Endothelial cell of umbilical vein (primary cell): ENCODE measurements around the gene SF3B4. TPM values are rescaled to one million over a fixed set of nuclear protein-coding genes. Genes with fewer than 3 reads are reported as not detected.

Experiments
- BruUV-seq: library from RNA; stranded (reverse); fragments of 400-500 nt; replicated peaks from 2 replicates; lab custom pipeline; 2021; lab: Mats Ljungman, UMichigan
- CTCF ChIA-PET: fragments of 300-600, 350-600 bp; sonication (Branson Sonifier 250); formaldehyde crosslinking; loops from one replicate; lab custom pipeline; 2021; ENCODE audit warnings: antibody characterized with exemption, inconsistent platforms; lab: Charles Lee
- POLR2A ChIA-PET: fragments of 300-600, 350-600 bp; sonication (Branson Sonifier 250); formaldehyde crosslinking; loops from one replicate; lab custom pipeline; 2021; ENCODE audit warnings: antibody characterized with exemption, inconsistent platforms; lab: Charles Lee
- DNase-seq: peaks from one replicate; pipeline ENCODE4 v3.0.0-alpha.2; 2011; ENCODE audit warnings: low read depth, low spot score
- FAIRE-seq: peaks from 2 replicates; lab custom pipeline; 2011; peaks lifted over from hg19 to GRCh38; lab: Jason Lieb, UNC
- H2AFZ ChIP-seq: 2 replicates; pipeline ENCODE4 v1.6.0; 2012; ENCODE audit warnings: low read depth, low read length, control low read depth, inconsistent platforms
- H3K27ac ChIP-seq: 2 replicates; pipeline ENCODE4 v1.5.1; 2011; ENCODE audit warnings: low read depth, mild to moderate bottlenecking, control low read depth, low read length, moderate library complexity; ENCODE audit not compliant: insufficient read depth
- H3K27me3 ChIP-seq, 2 experiments: 2 replicates each; pipeline versions ENCODE4 v1.6.0 to v1.6.1; 2011; ENCODE audit warnings: low read length in 2 of 2, mixed read lengths in 1 of 2; ENCODE audit not compliant: control insufficient read depth in 2 of 2, insufficient read depth in 2 of 2
- H3K36me3 ChIP-seq, 2 experiments: 2 replicates in 1 of 2; 3 replicates in 1 of 2; pipeline ENCODE4 v1.5.1; 2011; ENCODE audit warnings: low read length in 2 of 2, mild to moderate bottlenecking in 1 of 2, moderate library complexity in 1 of 2; ENCODE audit not compliant: control insufficient read depth in 2 of 2, insufficient read depth in 2 of 2; ENCODE audit errors: extremely low read depth in 1 of 2
- H3K4me1 ChIP-seq: 3 replicates; pipeline ENCODE4 v1.5.1; 2011; ENCODE audit warnings: mild to moderate bottlenecking, low read length; ENCODE audit not compliant: control insufficient read depth, insufficient read depth; ENCODE audit errors: extremely low read depth
- H3K4me2 ChIP-seq: 2 replicates; pipeline ENCODE4 v1.6.1; 2011; ENCODE audit warnings: low read length, control low read depth, mixed read lengths; ENCODE audit not compliant: insufficient read depth
- H3K4me3 ChIP-seq, 3 experiments: fragments of 200-600 bp in 1 of 3; sonication (generic), shearing (Covaris generic) in 1 of 3; replicated peaks in 1 of 3; 2 replicates each; pipeline ENCODE4 v1.5.1; 2011 to 2016; ENCODE audit warnings: control low read depth in 3 of 3, low read length in 3 of 3, mild to moderate bottlenecking in 2 of 3, inconsistent platforms in 1 of 3, low read depth in 1 of 3, moderate library complexity in 1 of 3; ENCODE audit not compliant: insufficient read depth in 1 of 3
- H3K79me2 ChIP-seq: 2 replicates; pipeline ENCODE4 v1.6.0; 2012; ENCODE audit warnings: low read length, inconsistent platforms; ENCODE audit not compliant: control insufficient read depth, insufficient read depth
- H3K9ac ChIP-seq: replicated peaks from 2 replicates; pipeline ENCODE3; 2011; ENCODE audit warnings: low read length, control low read depth; ENCODE audit not compliant: insufficient read depth; ENCODE audit errors: extremely low read depth
- H3K9me1 ChIP-seq: replicated peaks from 3 replicates; pipeline ENCODE4 v1.6.0; 2011; ENCODE audit warnings: mild to moderate bottlenecking, low read length; ENCODE audit not compliant: control insufficient read depth, insufficient read depth; ENCODE audit errors: extremely low read depth
- H3K9me3 ChIP-seq: replicated peaks from 2 replicates; pipeline ENCODE4 v1.5.1; 2012; ENCODE audit warnings: low read length, inconsistent platforms; ENCODE audit not compliant: control insufficient read depth, insufficient read depth
- H4K20me1 ChIP-seq: replicated peaks from 2 replicates; pipeline ENCODE3; 2011; ENCODE audit warnings: mild to moderate bottlenecking, low read length; ENCODE audit not compliant: control insufficient read depth, insufficient read depth; ENCODE audit errors: extremely low read depth
- EZH2 ChIP-seq: IDR thresholded peaks from 2 replicates; pipeline ENCODE4 v1.6.1; 2012; ENCODE audit warnings: borderline replicate concordance, low read depth, mild to moderate bottlenecking, moderate library complexity, low read length, inconsistent platforms; ENCODE audit not compliant: severe bottlenecking
- FOS ChIP-seq: IDR thresholded peaks from 2 replicates; pipeline ENCODE4 v1.6.1; 2011; ENCODE audit warnings: mild to moderate bottlenecking, low read length, moderate library complexity, borderline replicate concordance; ENCODE audit not compliant: insufficient read depth
- GATA2 ChIP-seq: IDR thresholded peaks from 2 replicates; pipeline ENCODE4 v1.7.0; 2011; ENCODE audit warnings: low read depth, mild to moderate bottlenecking, moderate library complexity, mixed read lengths, low read length; ENCODE audit not compliant: insufficient read length, insufficient read depth
- JUN ChIP-seq: IDR thresholded peaks from 2 replicates; pipeline ENCODE4 v1.6.1; 2011; ENCODE audit warnings: borderline replicate concordance, low read depth; ENCODE audit not compliant: insufficient read length, insufficient read depth
- MYC ChIP-seq: IDR thresholded peaks from one replicate; pipeline ENCODE4 v1.6.1; 2011; ENCODE audit warnings: mild to moderate bottlenecking, low read depth, low read length
- POLR2A ChIP-seq: IDR thresholded peaks from 2 replicates; pipeline ENCODE4 v1.6.1; 2012; ENCODE audit warnings: low read depth, mild to moderate bottlenecking, control low read depth, low read length
- POLR2AphosphoS5 ChIP-seq: IDR thresholded peaks from 2 replicates; pipeline ENCODE4 v1.6.1; 2012; ENCODE audit warnings: low read depth, mild to moderate bottlenecking, control low read depth, low read length, moderate library complexity; ENCODE audit not compliant: insufficient read depth
- dilution Hi-C: fragments of 300-500 bp; cut with MboI; formaldehyde crosslinking; loops from one replicate; pipeline ENCODE4 v1.15.0; 2019; ENCODE audit warnings: low sequenced_read_pairs; ENCODE audit not compliant: extremely low pct_ligation_motif_present
- intact Hi-C: fragments of 100-400 bp; cut with micrococcal nuclease; formaldehyde crosslinking; loops from one replicate; pipeline ENCODE4 v1.10.0; 2022
- polyA plus RNA-seq, 4 experiments: library from polyadenylated mRNA; depleted of rRNA in 3 of 4; stranded (reverse) in 3 of 4; unstranded in 1 of 4; fragments of >200 nt; gene quantifications; 2 replicates each; pipeline versions ENCODE4 v1.2.1 to v1.2.3, GENCODE V29; 2011 to 2012; ENCODE audit warnings: missing spikeins in 1 of 4
- total RNA-seq: library from RNA; stranded (reverse); gene quantifications from 2 replicates; pipeline ENCODE4 v1.2.3, GENCODE V29; 2021
- TF ChIP-seq, protein P1 (sequence below), 2 donors: IDR thresholded peaks; 1 replicate in 1 of 2; 2 replicates in 1 of 2; pipeline ENCODE4 v1.5.1; 2011; ENCODE audit warnings: low read length in 2 of 2, mild to moderate bottlenecking in 2 of 2, moderate library complexity in 2 of 2, control low read depth in 1 of 2, inconsistent platforms in 1 of 2, low read depth in 1 of 2; ENCODE audit not compliant: insufficient read depth in 1 of 2; ENCODE audit errors: extremely low read depth in 1 of 2
- TF ChIP-seq, protein P2 (sequence below): IDR thresholded peaks from 2 replicates; pipeline ENCODE4 v1.6.1; 2011; ENCODE audit not compliant: insufficient read depth, insufficient read length

The SF3B4 gene
- total and polyA plus RNA-seq, 2 donors (not counting 3 experiments of a cell fraction or from before 2014, with no cell fraction given), result 62.7 to 74.4 TPM

DNA sequence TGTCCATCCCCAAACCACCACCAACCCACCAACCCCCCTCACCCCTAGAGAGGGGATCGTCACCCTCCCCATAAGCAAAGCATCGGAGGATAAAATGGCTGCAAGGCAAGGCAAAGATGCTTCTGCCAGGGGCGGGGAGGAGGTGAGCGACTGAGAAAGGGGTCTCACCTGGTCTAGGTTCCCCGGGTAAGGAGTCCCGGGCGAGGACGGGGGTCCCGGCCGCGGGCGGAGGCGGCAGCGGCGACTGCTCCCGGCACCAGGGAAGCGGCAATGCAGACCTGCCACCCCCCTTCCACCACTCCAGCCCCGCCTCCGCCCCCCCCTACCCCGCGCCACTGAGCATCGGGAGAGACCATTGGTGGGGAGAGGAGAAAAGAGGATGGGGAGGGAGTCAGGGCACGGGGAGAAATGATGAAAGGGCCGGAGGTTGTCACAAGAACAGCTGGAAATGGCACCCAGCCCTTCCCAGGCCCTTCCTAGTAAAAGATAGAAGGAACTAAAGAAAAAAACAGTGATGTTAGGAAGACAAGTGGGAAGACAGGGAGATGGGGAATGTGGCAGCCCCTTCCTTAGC is 9.9 kb downstream of the SF3B4 start, which contains the start of gene SV2A:
SV2A (minus strand) TSS at position 274 of the 574 bp plus-strand sequence. CDS start 4,004 bp downstream, outside the sequence.
- no peaks in the 10 kb centered on the region for H3K9me3 ChIP-seq
- peak within 1 kb of the TSS; percentile 36 for H3K4me2 ChIP-seq
- peak within 1 kb of the TSS in 2 of 3 experiments; percentile 27 to 45 for H3K4me3 ChIP-seq
- no peaks in the 10 kb centered on the region for H3K79me2 ChIP-seq
- dilution Hi-C loops, result no loop called here
- FAIRE-seq, result no peak
- TF ChIP-seq, protein P1, sequence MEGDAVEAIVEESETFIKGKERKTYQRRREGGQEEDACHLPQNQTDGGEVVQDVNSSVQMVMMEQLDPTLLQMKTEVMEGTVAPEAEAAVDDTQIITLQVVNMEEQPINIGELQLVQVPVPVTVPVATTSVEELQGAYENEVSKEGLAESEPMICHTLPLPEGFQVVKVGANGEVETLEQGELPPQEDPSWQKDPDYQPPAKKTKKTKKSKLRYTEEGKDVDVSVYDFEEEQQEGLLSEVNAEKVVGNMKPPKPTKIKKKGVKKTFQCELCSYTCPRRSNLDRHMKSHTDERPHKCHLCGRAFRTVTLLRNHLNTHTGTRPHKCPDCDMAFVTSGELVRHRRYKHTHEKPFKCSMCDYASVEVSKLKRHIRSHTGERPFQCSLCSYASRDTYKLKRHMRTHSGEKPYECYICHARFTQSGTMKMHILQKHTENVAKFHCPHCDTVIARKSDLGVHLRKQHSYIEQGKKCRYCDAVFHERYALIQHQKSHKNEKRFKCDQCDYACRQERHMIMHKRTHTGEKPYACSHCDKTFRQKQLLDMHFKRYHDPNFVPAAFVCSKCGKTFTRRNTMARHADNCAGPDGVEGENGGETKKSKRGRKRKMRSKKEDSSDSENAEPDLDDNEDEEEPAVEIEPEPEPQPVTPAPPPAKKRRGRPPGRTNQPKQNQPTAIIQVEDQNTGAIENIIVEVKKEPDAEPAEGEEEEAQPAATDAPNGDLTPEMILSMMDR (IDR thresholded peaks at IDR 0.05; ENCODE audit: extremely low read depth in 1 of 2, insufficient read depth in 1 of 2, low read depth in 1 of 2, low read length in 2 of 2), result no peak
- TF ChIP-seq, protein P2, sequence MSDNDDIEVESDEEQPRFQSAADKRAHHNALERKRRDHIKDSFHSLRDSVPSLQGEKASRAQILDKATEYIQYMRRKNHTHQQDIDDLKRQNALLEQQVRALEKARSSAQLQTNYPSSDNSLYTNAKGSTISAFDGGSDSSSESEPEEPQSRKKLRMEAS, result no peak
- TF ChIP-seq GATA2 (no peak), JUN (no peak), MYC (no peak), EZH2 (no peak), POLR2A (no peak), FOS (no peak), POLR2AphosphoS5 (no peak)
- no peak within 1 kb of the TSS for H3K27ac ChIP-seq
- ChIA-PET CTCF (no interaction called here), POLR2A (no interaction called here)
- DNase-seq, result no peak
- peaks cover 0 to 3% of the 10 kb centered on the region in 2 experiments for H3K36me3 ChIP-seq
- intact Hi-C loops, result loop anchor here (1.0 kb wide), 1 partner anchor 10 kb away; the partner anchor contains the start of gene SF3B4
- no peaks in the 10 kb centered on the region for H3K9me1 ChIP-seq
- H2AFZ ChIP-seq, result peak within 1 kb of the TSS; percentile 64
- peaks cover 17 to 25% of the 10 kb centered on the region in 2 experiments for H3K27me3 ChIP-seq
- no peak within 1 kb of the TSS for H3K9ac ChIP-seq
- BruUV-seq, result no TSS peak
- no peaks in the 10 kb centered on the region for H4K20me1 ChIP-seq
- peaks cover 3% of the 10 kb centered on the region for H3K4me1 ChIP-seq
